Fibroblast of lung (primary cell): ENCODE measurements around the gene DNMT3L. TPM values are rescaled to one million over a fixed set of nuclear protein-coding genes. Genes with fewer than 3 reads are reported as not detected.

Source experiments
- DNase-seq, 2 donors: peaks; one replicate each; pipeline versions ENCODE4 v3.0.0 to v3.0.0-alpha.2; 2010; ENCODE audit warnings: low read depth in 2 of 2
- H2AFZ ChIP-seq: 2 replicates; pipeline ENCODE4 v1.5.1; 2012; ENCODE audit warnings: low read length, control low read depth, inconsistent platforms
- H3K27ac ChIP-seq: 2 replicates; pipeline ENCODE4 v1.5.1; 2011; ENCODE audit warnings: low read length, control low read depth; ENCODE audit not compliant: insufficient read depth
- H3K27me3 ChIP-seq: 2 replicates; pipeline ENCODE4 v1.5.1; 2011; ENCODE audit warnings: mild to moderate bottlenecking, low read length; ENCODE audit not compliant: control insufficient read depth, insufficient read depth
- H3K36me3 ChIP-seq: 2 replicates; pipeline ENCODE4 v1.5.1; 2011; ENCODE audit warnings: low read length; ENCODE audit not compliant: control insufficient read depth, insufficient read depth
- H3K4me1 ChIP-seq: 2 replicates; pipeline ENCODE4 v1.5.1; 2011; ENCODE audit warnings: low read length; ENCODE audit not compliant: control insufficient read depth, insufficient read depth; ENCODE audit errors: extremely low read depth
- H3K4me2 ChIP-seq: 2 replicates; pipeline ENCODE4 v1.5.1; 2011; ENCODE audit warnings: low read length, control low read depth; ENCODE audit not compliant: insufficient read depth; ENCODE audit errors: extremely low read depth
- H3K4me3 ChIP-seq, 4 experiments: fragments of 200-600 bp in 1 of 4; sonication (generic) in 1 of 4; replicated peaks in 1 of 4; 2 replicates each; pipeline ENCODE4 v1.5.1; 2011 to 2016; ENCODE audit warnings: low read length in 4 of 4, low read depth in 3 of 4, mild to moderate bottlenecking in 3 of 4, control low read depth in 2 of 4, inconsistent platforms in 1 of 4, mixed read lengths in 1 of 4; ENCODE audit not compliant: insufficient read depth in 1 of 4; ENCODE audit errors: control extremely low read depth in 1 of 4
- H3K79me2 ChIP-seq: 2 replicates; pipeline ENCODE4 v1.5.1; 2012; ENCODE audit warnings: mild to moderate bottlenecking, low read length, inconsistent platforms; ENCODE audit not compliant: control insufficient read depth, insufficient read depth
- H3K9ac ChIP-seq: 2 replicates; pipeline ENCODE4 v1.5.1; 2011; ENCODE audit warnings: mild to moderate bottlenecking, low read length, control low read depth; ENCODE audit not compliant: insufficient read depth
- H3K9me3 ChIP-seq: 2 replicates; pipeline ENCODE4 v1.5.1; 2012; ENCODE audit warnings: low read depth, low read length; ENCODE audit not compliant: control insufficient read depth, insufficient read depth
- H4K20me1 ChIP-seq: 2 replicates; pipeline ENCODE4 v1.5.1; 2011; ENCODE audit warnings: low read length; ENCODE audit not compliant: control insufficient read depth, insufficient read depth; ENCODE audit errors: extremely low read depth
- CTCF ChIP-seq, 2 donors: IDR thresholded peaks in 1 of 2; conservative IDR thresholded peaks in 1 of 2; 1 replicate in 1 of 2; 2 replicates in 1 of 2; pipeline ENCODE4 v1.5.1; 2011 to 2012; ENCODE audit warnings: low read length in 2 of 2, control low read depth in 1 of 2, inconsistent platforms in 1 of 2, low read depth in 1 of 2, mild to moderate bottlenecking in 1 of 2
- EZH2 ChIP-seq: IDR thresholded peaks from 2 replicates; pipeline ENCODE4 v1.5.1; 2012; ENCODE audit warnings: low read length, control low read depth, mild to moderate bottlenecking; ENCODE audit errors: missing control alignments
- polyA minus RNA-seq: library from RNA; depleted of rRNA, polyadenylated mRNA; stranded (reverse); fragments of >200 nt; gene quantifications from 2 replicates; pipeline ENCODE4 v1.2.3, GENCODE V29; 2011; ENCODE audit warnings: low replicate concordance
- polyA plus RNA-seq, 2 donors: library from polyadenylated mRNA; depleted of rRNA in 1 of 2; stranded (reverse) in 1 of 2; unstranded in 1 of 2; fragments of >200 nt; gene quantifications; 2 replicates each; pipeline ENCODE4 v1.2.1, GENCODE V29; 2011 to 2012; ENCODE audit warnings: missing spikeins in 1 of 2
- total RNA-seq: library from RNA; depleted of rRNA; stranded (reverse); fragments of >200 nt; gene quantifications from 2 replicates; pipeline ENCODE4 v1.2.1, GENCODE V29; 2014

The DNMT3L gene
- total RNA-seq (not detected in 2 replicates), polyA plus RNA-seq (not detected in 2 replicates), polyA minus RNA-seq (not detected in 2 replicates)
- not detected in 2 replicates for polyA plus RNA-seq (2012)

GRCh38 chr21:44261675-44262295 lies at the start of gene DNMT3L:
Gene DNMT3L (minus strand): TSS chr21:44261897. CDS start chr21:44261259, 638 bp downstream.
- peaks cover 2% of the 10 kb centered on the region for H3K27me3 ChIP-seq
- no peaks in the 10 kb centered on the region for H3K9me3 ChIP-seq
- H3K4me3 ChIP-seq, result no peak within 1 kb of the TSS
- no peaks in the 10 kb centered on the region for H3K4me1 ChIP-seq
- H3K27ac ChIP-seq, result no peak within 1 kb of the TSS
- H3K9ac ChIP-seq, result no peak within 1 kb of the TSS
- DNase-seq, result no peak
- H3K36me3 ChIP-seq, result no peaks in the 10 kb centered on the region
- no peaks in the 10 kb centered on the region for H4K20me1 ChIP-seq
- no peak within 1 kb of the TSS for H3K4me2 ChIP-seq
- TF ChIP-seq EZH2 (no peak), CTCF (conservative IDR thresholded peaks at IDR 0.05 in 1 of 2, IDR thresholded peaks at IDR 0.05 in 1 of 2; ENCODE audit: low read depth in 1 of 2, low read length in 2 of 2) (no peak)
- H3K79me2 ChIP-seq, result no peaks in the 10 kb centered on the region
- H2AFZ ChIP-seq, result no peak within 1 kb of the TSS

- Histone ChIP-seq H4K20me1 (no peaks in the 10 kb centered on the region), H2AFZ (no peak overlapping the region), H3K9ac (no peak overlapping the region)
Observed at GRCh38 chr21:44310628-44311507, 49.2 kb upstream of the DNMT3L start.

More at GRCh38 chr21:44310628-44311507, 49.2 kb upstream of the DNMT3L start:
- Histone ChIP-seq H3K4me3 (no peak overlapping the region), H3K27me3 (no peaks in the 10 kb centered on the region), H3K36me3 (peaks cover 12% of the 10 kb centered on the region), H3K4me2 (no peak overlapping the region), H3K9me3 (no peaks in the 10 kb centered on the region), H3K79me2 (no peaks in the 10 kb centered on the region), H3K27ac (no peak overlapping the region), H3K4me1 (no peaks in the 10 kb centered on the region)
- no peak for DNase-seq
- TF ChIP-seq EZH2 (no peak), CTCF (conservative IDR thresholded peaks at IDR 0.05 in 1 of 2, IDR thresholded peaks at IDR 0.05 in 1 of 2; ENCODE audit: low read depth in 1 of 2, low read length in 2 of 2) (no peak)
